Esophagus muscularis mucosa (tissue), 4 donors: Measurements from ENCODE around the gene KHSRP.

Experiments used
- CTCF ChIP-seq, 3 experiments: fragments of 200-600 bp in 2 of 3; fragments of 450-650 bp in 1 of 3; sonication (generic) in 2 of 3; IDR thresholded peaks; one replicate each; pipeline ENCODE4 v1.5.1; 2017 to 2019; ENCODE audit warnings: antibody characterized with exemption in 3 of 3, mild to moderate bottlenecking in 2 of 3, moderate library complexity in 1 of 3
- EP300 ChIP-seq: sonication (generic); formaldehyde crosslinking; IDR thresholded peaks from one replicate; pipeline ENCODE4 v1.6.1; 2017; ENCODE audit warnings: antibody characterized with exemption
- POLR2A ChIP-seq: fragments of 450-650 bp; IDR thresholded peaks from one replicate; pipeline ENCODE4 v1.6.1; 2017; ENCODE audit warnings: antibody characterized with exemption, moderate library complexity, mild to moderate bottlenecking, low read depth
- POLR2AphosphoS5 ChIP-seq, 2 donors: sonication (generic); formaldehyde crosslinking; IDR thresholded peaks; one replicate each; pipeline ENCODE4 v1.6.1; 2017; ENCODE audit warnings: antibody characterized with exemption in 2 of 2

- no peak for TF ChIP-seq POLR2A
- TF ChIP-seq CTCF (IDR thresholded peaks at IDR 0.05) = no peak
- no peak for TF ChIP-seq EP300
- TF ChIP-seq POLR2AphosphoS5 (IDR thresholded peaks at IDR 0.05) = no peak
These were observed 46.1 kb downstream of the KHSRP start for GRCh38 chr19:6378486-6378885.
